Fibroblast of pulmonary artery (primary cell): Measurements from ENCODE around the gene POLR2C.

ENCODE experiments used
- DNase-seq: peaks from one replicate; pipeline ENCODE4 v3.0.0-alpha.2; 2010; ENCODE audit warnings: low read depth
- H3K4me3 ChIP-seq: replicated peaks from 2 replicates; pipeline ENCODE4 v1.5.1; 2011; ENCODE audit warnings: low read depth, mild to moderate bottlenecking, control low read depth, low read length, moderate library complexity
- CTCF ChIP-seq: IDR thresholded peaks from 2 replicates; pipeline ENCODE4 v1.5.1; 2011; ENCODE audit warnings: mild to moderate bottlenecking, control low read depth, low read length, inconsistent platforms; ENCODE audit errors: missing control alignments

The POLR2C gene

GRCh38 chr16:57469917-57470470, 7.5 kb downstream of the POLR2C start:
- DNase-seq, result no peak
- TF ChIP-seq CTCF, result no peak
- no peak overlapping the region for H3K4me3 ChIP-seq

- TF ChIP-seq CTCF, result no peak
- H3K4me3 ChIP-seq, result no peak overlapping the region
- DNase-seq, result peak; percentile 81
Observed at GRCh38 chr16:57470711-57471110, 8.2 kb downstream of the POLR2C start.

- TF ChIP-seq CTCF, result no peak
- DNase-seq, result no peak
- no peak overlapping the region for H3K4me3 ChIP-seq
Observed at GRCh38 chr16:57471209-57471608, 8.7 kb downstream of the POLR2C start.

GRCh38 chr16:57471852-57472664, 9.6 kb downstream of the POLR2C start:
- TF ChIP-seq CTCF, result no peak
- H3K4me3 ChIP-seq, result no peak overlapping the region
- no peak for DNase-seq

GRCh38 chr16:57472665-57473060, 10.2 kb downstream of the POLR2C start:
- TF ChIP-seq CTCF, result no peak
- DNase-seq, result no peak

GRCh38 chr16:57473176-57473840, 10.8 kb downstream of the POLR2C start:
- DNase-seq, result no peak
- H3K4me3 ChIP-seq, result no peak overlapping the region
- no peak for TF ChIP-seq CTCF

More at GRCh38 chr16:57472665-57473060, 10.2 kb downstream of the POLR2C start:
- no peak overlapping the region for H3K4me3 ChIP-seq
